OCI-LY3 (cell line): ENCODE data around the gene SPIN1.

Experiments
- EZH2phosphoT487 ChIP-seq: fragments of 200-600 bp; shearing (Covaris generic); IDR thresholded peaks from 2 replicates; pipeline ENCODE4 v1.6.1; 2018; ENCODE audit warnings: antibody characterized with exemption, mixed run types, low read depth
- TF ChIP-seq, protein P1 (sequence below): fragments of 200-600, 300-600 bp; sonication (generic); IDR thresholded peaks from 2 replicates; pipeline ENCODE4 v1.5.1; 2014; ENCODE audit warnings: antibody characterized with exemption, low read length, low read depth

DNA sequence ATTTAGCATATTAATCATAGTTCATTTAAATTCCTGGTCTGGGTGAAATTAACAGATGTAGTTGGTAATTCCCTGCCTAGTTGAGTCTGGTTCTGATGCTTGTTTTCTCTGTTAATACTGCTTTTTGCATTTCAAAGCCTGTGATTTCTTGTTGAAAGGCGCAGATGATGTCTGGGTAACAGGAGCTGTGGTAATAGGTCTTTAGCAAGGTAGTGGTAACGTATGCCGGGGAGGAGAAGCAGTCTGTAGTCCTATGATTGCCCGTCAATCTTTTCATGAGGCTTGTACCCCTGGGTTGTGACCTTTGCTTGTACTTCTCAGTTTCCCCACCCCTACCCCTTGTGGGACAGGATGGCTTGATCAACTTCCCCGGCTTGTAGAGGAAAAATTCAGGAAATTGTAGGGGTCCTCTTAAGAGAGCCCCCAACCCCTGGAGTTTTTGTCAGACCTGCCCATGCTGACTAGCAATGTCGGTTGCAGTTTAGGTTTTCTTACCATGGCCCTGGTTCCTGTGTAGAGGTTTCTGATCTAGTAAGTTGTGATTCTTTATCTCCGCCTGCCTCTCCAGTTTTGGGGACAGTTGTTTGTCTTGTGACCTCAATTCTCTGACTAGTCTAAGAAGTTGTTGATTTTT is 55.4 kb downstream of the SPIN1 start:
- TF ChIP-seq, protein P1, sequence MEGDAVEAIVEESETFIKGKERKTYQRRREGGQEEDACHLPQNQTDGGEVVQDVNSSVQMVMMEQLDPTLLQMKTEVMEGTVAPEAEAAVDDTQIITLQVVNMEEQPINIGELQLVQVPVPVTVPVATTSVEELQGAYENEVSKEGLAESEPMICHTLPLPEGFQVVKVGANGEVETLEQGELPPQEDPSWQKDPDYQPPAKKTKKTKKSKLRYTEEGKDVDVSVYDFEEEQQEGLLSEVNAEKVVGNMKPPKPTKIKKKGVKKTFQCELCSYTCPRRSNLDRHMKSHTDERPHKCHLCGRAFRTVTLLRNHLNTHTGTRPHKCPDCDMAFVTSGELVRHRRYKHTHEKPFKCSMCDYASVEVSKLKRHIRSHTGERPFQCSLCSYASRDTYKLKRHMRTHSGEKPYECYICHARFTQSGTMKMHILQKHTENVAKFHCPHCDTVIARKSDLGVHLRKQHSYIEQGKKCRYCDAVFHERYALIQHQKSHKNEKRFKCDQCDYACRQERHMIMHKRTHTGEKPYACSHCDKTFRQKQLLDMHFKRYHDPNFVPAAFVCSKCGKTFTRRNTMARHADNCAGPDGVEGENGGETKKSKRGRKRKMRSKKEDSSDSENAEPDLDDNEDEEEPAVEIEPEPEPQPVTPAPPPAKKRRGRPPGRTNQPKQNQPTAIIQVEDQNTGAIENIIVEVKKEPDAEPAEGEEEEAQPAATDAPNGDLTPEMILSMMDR, result no peak
- no peak for TF ChIP-seq EZH2phosphoT487
